Measurements from ENCODE around the gene PLA2G2C.
"Not testable (repeated sequence)": the region's sequence is repeated elsewhere in the genome, so short reads cannot be mapped to it uniquely, and the experiment has no call there.

Gene PLA2G2C

GRCh38 chr1:20138961-20139550 is 47.3 kb downstream of the PLA2G2C start, which contains the start of gene PLA2G2F:
PLA2G2F (plus strand) TSS chr1:20139323; CDS start chr1:20139428, 105 bp downstream.
- H3K27ac ChIP-seq (ENCODE audit: low read depth, low read length): no peak within 1 kb of the TSS
- H3K27me3 ChIP-seq (ENCODE audit: insufficient read depth, low read length): no peaks in the 10 kb centered on the region
- H3K36me3 ChIP-seq (ENCODE audit: insufficient read depth, low read length): no peaks in the 10 kb centered on the region
- no peaks in the 10 kb centered on the region for H3K4me1 ChIP-seq (ENCODE audit: insufficient read depth, low read length)
- H3K9me3 ChIP-seq (ENCODE audit: insufficient read depth, low read depth, low read length): no peaks in the 10 kb centered on the region
- 94% methylated on average over 9 of the region's 9 CpGs for WGBS
- H3K9ac ChIP-seq (ENCODE audit: low read depth, low read length): no peak within 1 kb of the TSS
- no peak within 1 kb of the TSS for H3K4me3 ChIP-seq (ENCODE audit: low read length)

GRCh38 chr1:20138346-20138745 is 48.0 kb downstream of the PLA2G2C start:
- 92% methylated on average over 6 of the region's 6 CpGs for WGBS

GRCh38 chr1:20137604-20138003 is 48.7 kb downstream of the PLA2G2C start:
- Histone ChIP-seq H3K9me3 (ENCODE audit: insufficient read depth, low read depth, low read length) (no peaks in the 10 kb centered on the region), H3K36me3 (ENCODE audit: insufficient read depth, low read length) (no peaks in the 10 kb centered on the region), H3K27ac (ENCODE audit: low read depth, low read length) (no peak overlapping the region), H3K27me3 (ENCODE audit: insufficient read depth, low read length) (no peaks in the 10 kb centered on the region), H3K9ac (ENCODE audit: low read depth, low read length) (no peak overlapping the region), H3K4me3 (ENCODE audit: low read length) (no peak overlapping the region), H3K4me1 (ENCODE audit: insufficient read depth, low read length) (no peaks in the 10 kb centered on the region)
- 91% methylated on average over 1 of the region's 1 CpG for WGBS

More at GRCh38 chr1:20138346-20138745, 48.0 kb downstream of the PLA2G2C start:
- Histone ChIP-seq H3K27ac (ENCODE audit: low read depth, low read length) (no peak overlapping the region), H3K9ac (ENCODE audit: low read depth, low read length) (no peak overlapping the region), H3K9me3 (ENCODE audit: insufficient read depth, low read depth, low read length) (no peaks in the 10 kb centered on the region), H3K36me3 (ENCODE audit: insufficient read depth, low read length) (no peaks in the 10 kb centered on the region), H3K27me3 (ENCODE audit: insufficient read depth, low read length) (no peaks in the 10 kb centered on the region), H3K4me3 (ENCODE audit: low read length) (no peak overlapping the region), H3K4me1 (ENCODE audit: insufficient read depth, low read length) (no peaks in the 10 kb centered on the region)

GRCh38 chr1:20137055-20137454 is 49.3 kb downstream of the PLA2G2C start:
- Histone ChIP-seq H3K36me3 (ENCODE audit: insufficient read depth, low read length) (no peaks in the 10 kb centered on the region), H3K9ac (ENCODE audit: low read depth, low read length) (no peak overlapping the region), H3K4me3 (ENCODE audit: low read length) (no peak overlapping the region), H3K27ac (ENCODE audit: low read depth, low read length) (no peak overlapping the region), H3K4me1 (ENCODE audit: insufficient read depth, low read length) (no peaks in the 10 kb centered on the region), H3K9me3 (ENCODE audit: insufficient read depth, low read depth, low read length) (no peaks in the 10 kb centered on the region), H3K27me3 (ENCODE audit: insufficient read depth, low read length) (no peaks in the 10 kb centered on the region)
- 95% methylated on average over 4 of the region's 4 CpGs for WGBS

GRCh38 chr1:20136249-20136648 is 50.1 kb downstream of the PLA2G2C start:
- H3K27me3 ChIP-seq (ENCODE audit: insufficient read depth, low read length): no peaks in the 10 kb centered on the region
- no peaks in the 10 kb centered on the region for H3K9me3 ChIP-seq (ENCODE audit: insufficient read depth, low read depth, low read length)
- no peak overlapping the region for H3K27ac ChIP-seq (ENCODE audit: low read depth, low read length)
- no peaks in the 10 kb centered on the region for H3K36me3 ChIP-seq (ENCODE audit: insufficient read depth, low read length)
- no peak overlapping the region for H3K4me3 ChIP-seq (ENCODE audit: low read length)
- WGBS: 94% methylated on average over 3 of the region's 3 CpGs
- H3K9ac ChIP-seq (ENCODE audit: low read depth, low read length): no peak overlapping the region
- H3K4me1 ChIP-seq (ENCODE audit: insufficient read depth, low read length): no peaks in the 10 kb centered on the region

- no peak overlapping the region for H3K9ac ChIP-seq (ENCODE audit: low read depth, low read length)
- no peaks in the 10 kb centered on the region for H3K27me3 ChIP-seq (ENCODE audit: insufficient read depth, low read length)
- H3K27ac ChIP-seq (ENCODE audit: low read depth, low read length): no peak overlapping the region
- WGBS: 86% methylated on average over 2 of the region's 3 CpGs
- 0 out of 2 replicates have a peak, but pooled peaks cover 1% of the 10 kb centered on the region for H3K9me3 ChIP-seq (ENCODE audit: insufficient read depth, low read depth, low read length)
- no peak overlapping the region for H3K4me3 ChIP-seq (ENCODE audit: low read length)
- no peaks in the 10 kb centered on the region for H3K36me3 ChIP-seq (ENCODE audit: insufficient read depth, low read length)
- no peaks in the 10 kb centered on the region for H3K4me1 ChIP-seq (ENCODE audit: insufficient read depth, low read length)
Observed at GRCh38 chr1:20134995-20135394, 51.3 kb downstream of the PLA2G2C start.

- H3K4me3 ChIP-seq (ENCODE audit: low read length); H3K27me3 ChIP-seq (ENCODE audit: insufficient read depth, low read length); H3K4me1 ChIP-seq (ENCODE audit: insufficient read depth, low read length); H3K9me3 ChIP-seq (ENCODE audit: insufficient read depth, low read depth, low read length); H3K9ac ChIP-seq (ENCODE audit: low read depth, low read length); H3K36me3 ChIP-seq (ENCODE audit: insufficient read depth, low read length); H3K27ac ChIP-seq (ENCODE audit: low read depth, low read length): not testable (repeated sequence)
- WGBS: 89% methylated on average over 3 of the region's 3 CpGs
Observed at GRCh38 chr1:20130518-20130917, 55.8 kb downstream of the PLA2G2C start.

- peaks cover 7% of the 10 kb centered on the region; the same call in 1 of the 2 replicates for H3K9me3 ChIP-seq (ENCODE audit: insufficient read depth, low read depth, low read length)
- H3K27me3 ChIP-seq (ENCODE audit: insufficient read depth, low read length): no peaks in the 10 kb centered on the region
- no peak overlapping the region for H3K9ac ChIP-seq (ENCODE audit: low read depth, low read length)
- no peak overlapping the region for H3K4me3 ChIP-seq (ENCODE audit: low read length)
- no peaks in the 10 kb centered on the region for H3K36me3 ChIP-seq (ENCODE audit: insufficient read depth, low read length)
- no peak overlapping the region for H3K27ac ChIP-seq (ENCODE audit: low read depth, low read length)
- 93% methylated on average over 10 of the region's 10 CpGs for WGBS
- no peaks in the 10 kb centered on the region for H3K4me1 ChIP-seq (ENCODE audit: insufficient read depth, low read length)
Observed at GRCh38 chr1:20126806-20127440, 59.4 kb downstream of the PLA2G2C start.

- Histone ChIP-seq H3K9me3 (ENCODE audit: insufficient read depth, low read depth, low read length) (peaks cover 7% of the 10 kb centered on the region; the same call in 1 of the 2 replicates), H3K4me1 (ENCODE audit: insufficient read depth, low read length) (no peaks in the 10 kb centered on the region), H3K4me3 (ENCODE audit: low read length) (no peak overlapping the region), H3K9ac (ENCODE audit: low read depth, low read length) (no peak overlapping the region), H3K27me3 (ENCODE audit: insufficient read depth, low read length) (no peaks in the 10 kb centered on the region), H3K27ac (ENCODE audit: low read depth, low read length) (no peak overlapping the region), H3K36me3 (ENCODE audit: insufficient read depth, low read length) (no peaks in the 10 kb centered on the region)
- 87% methylated on average over 9 of the region's 9 CpGs for WGBS
Observed at GRCh38 chr1:20126041-20126805, 60.1 kb downstream of the PLA2G2C start.

- Histone ChIP-seq H3K4me3 (ENCODE audit: low read length) (no peak overlapping the region), H3K36me3 (ENCODE audit: insufficient read depth, low read length) (no peaks in the 10 kb centered on the region), H3K4me1 (ENCODE audit: insufficient read depth, low read length) (no peaks in the 10 kb centered on the region), H3K27ac (ENCODE audit: low read depth, low read length) (no peak overlapping the region), H3K9ac (ENCODE audit: low read depth, low read length) (no peak overlapping the region), H3K27me3 (ENCODE audit: insufficient read depth, low read length) (no peaks in the 10 kb centered on the region), H3K9me3 (ENCODE audit: insufficient read depth, low read depth, low read length) (peaks cover 7% of the 10 kb centered on the region; the same call in 1 of the 2 replicates)
- WGBS: 88% methylated on average over 10 of the region's 10 CpGs
Observed at GRCh38 chr1:20125100-20125499, 61.2 kb downstream of the PLA2G2C start.

GRCh38 chr1:20124456-20125057 is 61.8 kb downstream of the PLA2G2C start:
- no peak overlapping the region for H3K4me3 ChIP-seq (ENCODE audit: low read length)
- H3K36me3 ChIP-seq (ENCODE audit: insufficient read depth, low read length): no peaks in the 10 kb centered on the region
- H3K9ac ChIP-seq (ENCODE audit: low read depth, low read length): no peak overlapping the region
- H3K4me1 ChIP-seq (ENCODE audit: insufficient read depth, low read length): no peaks in the 10 kb centered on the region
- peaks cover 2% of the 10 kb centered on the region; the same call in 1 of the 2 replicates for H3K9me3 ChIP-seq (ENCODE audit: insufficient read depth, low read depth, low read length)
- no peak overlapping the region for H3K27ac ChIP-seq (ENCODE audit: low read depth, low read length)
- WGBS: 97% methylated on average over 6 of the region's 7 CpGs
- H3K27me3 ChIP-seq (ENCODE audit: insufficient read depth, low read length): no peaks in the 10 kb centered on the region
